Esophagus (tissue), 2 donors: ENCODE data around the gene TRIM29. TPM values are rescaled to one million over a fixed set of nuclear protein-coding genes. Genes with fewer than 3 reads are reported as not detected.

Source experiments
- H3K27ac ChIP-seq, 2 donors: one replicate each; pipeline ENCODE4 v1.5.1; 2013; ENCODE audit warnings: low read depth in 2 of 2, mild to moderate bottlenecking in 2 of 2, inconsistent platforms in 1 of 2, low read length in 1 of 2, moderate library complexity in 1 of 2
- H3K27me3 ChIP-seq, 2 donors: one replicate each; pipeline ENCODE4 v1.6.1; 2013; ENCODE audit warnings: low read length in 2 of 2, control low read depth in 1 of 2, mild to moderate bottlenecking in 1 of 2; ENCODE audit not compliant: insufficient read depth in 2 of 2, control insufficient read depth in 1 of 2
- H3K36me3 ChIP-seq, 2 donors: one replicate each; pipeline ENCODE4 v1.6.1; 2013; ENCODE audit warnings: low read length in 1 of 2; ENCODE audit not compliant: control insufficient read depth in 2 of 2, insufficient read depth in 2 of 2
- H3K4me1 ChIP-seq, 2 donors: one replicate each; pipeline ENCODE4 v1.6.1; 2013; ENCODE audit warnings: low read length in 1 of 2; ENCODE audit not compliant: control insufficient read depth in 2 of 2, insufficient read depth in 2 of 2
- H3K4me3 ChIP-seq, 2 donors: one replicate each; pipeline ENCODE4 v1.5.1; 2013; ENCODE audit warnings: low read length in 2 of 2, mild to moderate bottlenecking in 2 of 2, low read depth in 1 of 2, moderate library complexity in 1 of 2
- H3K9me3 ChIP-seq, 2 donors: one replicate each; pipeline ENCODE4 v1.6.1; 2013; ENCODE audit warnings: mild to moderate bottlenecking in 2 of 2, low read depth in 1 of 2, low read length in 1 of 2, moderate library complexity in 1 of 2; ENCODE audit not compliant: control insufficient read depth in 2 of 2, insufficient read depth in 1 of 2
- WGBS, 2 donors: extraction: QIAGEN DNeasy Blood & Tissue Kit; methylation state at CpG; one replicate each; pipeline ENCODE4 v1.1.7; 2013; 5-methylcytosine and 5-hydroxymethylcytosine counted together
- polyA plus RNA-seq, 2 donors: library from polyadenylated mRNA; stranded (reverse); fragments of 200-250 nt; gene quantifications; one replicate each; pipeline ENCODE4 v1.2.3, GENCODE V29; 2013
- donor health status: healthy with polysubstance abuse.
- donor health status: Bipolar disorder and iron deficiency.

The TRIM29 gene
- polyA plus RNA-seq, 2 donors: 943 to 1,078 TPM

- H3K4me3 ChIP-seq: no peak overlapping the region
- H3K4me1 ChIP-seq: peaks cover 0 to 16% of the 10 kb centered on the region in 2 donors
- 63 to 68% methylated on average over 5 of the region's 5 CpGs for WGBS, 2 donors
- no peaks in the 10 kb centered on the region for H3K27me3 ChIP-seq
- H3K9me3 ChIP-seq: no peaks in the 10 kb centered on the region
- H3K27ac ChIP-seq: peak overlapping the region; percentile 38 to 85
- no peaks in the 10 kb centered on the region for H3K36me3 ChIP-seq
Measured at GRCh38 chr11:120141113-120141767, 3.3 kb upstream of the TRIM29 start.

GRCh38 chr11:120139316-120140069 is 1.6 kb upstream of the TRIM29 start:
- H3K27ac ChIP-seq: peak overlapping the region; percentile 87 to 94
- peaks cover 0 to 2% of the 10 kb centered on the region in 2 donors for H3K36me3 ChIP-seq
- WGBS, 2 donors: 59 to 71% methylated on average over 8 of the region's 8 CpGs
- no peaks in the 10 kb centered on the region for H3K27me3 ChIP-seq
- H3K9me3 ChIP-seq: no peaks in the 10 kb centered on the region
- H3K4me3 ChIP-seq: no peak overlapping the region
- H3K4me1 ChIP-seq: peaks cover 0 to 12% of the 10 kb centered on the region in 2 donors

GRCh38 chr11:120137187-120137610 is 714 bp downstream of the TRIM29 start:
- Histone ChIP-seq H3K4me1 (peaks cover 0 to 10% of the 10 kb centered on the region in 2 donors), H3K27ac (peak overlapping the region; percentile 86 to 93), H3K27me3 (no peaks in the 10 kb centered on the region), H3K9me3 (no peaks in the 10 kb centered on the region), H3K36me3 (peaks cover 0 to 6% of the 10 kb centered on the region in 2 donors), H3K4me3 (peak overlapping the region; percentile 86 to 93)
- WGBS, 2 donors: 55 to 61% methylated on average over 24 of the region's 24 CpGs

- Histone ChIP-seq H3K9me3 (no peaks in the 10 kb centered on the region), H3K4me3 (peak overlapping the region; percentile 86 to 93), H3K27ac (peak overlapping the region; percentile 86 to 93), H3K36me3 (peaks cover 0 to 8% of the 10 kb centered on the region in 2 donors), H3K27me3 (no peaks in the 10 kb centered on the region), H3K4me1 (peaks cover 0 to 12% of the 10 kb centered on the region in 2 donors)
- 51 to 65% methylated on average over 7 of the region's 7 CpGs for WGBS, 2 donors
Measured at GRCh38 chr11:120136356-120136755, 1.6 kb downstream of the TRIM29 start.

- WGBS, 2 donors: 54 to 58% methylated on average over 2 of the region's 2 CpGs
- H3K27ac ChIP-seq: peak overlapping the region; percentile 86 to 96
- H3K4me3 ChIP-seq: peak overlapping the region; percentile 56 to 93
- H3K27me3 ChIP-seq: no peaks in the 10 kb centered on the region
- no peaks in the 10 kb centered on the region for H3K9me3 ChIP-seq
- H3K36me3 ChIP-seq: peaks cover 0 to 13% of the 10 kb centered on the region in 2 donors
- peaks cover 0 to 14% of the 10 kb centered on the region in 2 donors for H3K4me1 ChIP-seq
Measured at GRCh38 chr11:120135838-120136237, 2.1 kb downstream of the TRIM29 start.

GRCh38 chr11:120134931-120135228 is 3.0 kb downstream of the TRIM29 start:
- Histone ChIP-seq H3K27ac (peak overlapping the region; percentile 86 to 96), H3K36me3 (peaks cover 0 to 19% of the 10 kb centered on the region in 2 donors), H3K27me3 (no peaks in the 10 kb centered on the region), H3K9me3 (no peaks in the 10 kb centered on the region), H3K4me1 (peaks cover 0 to 22% of the 10 kb centered on the region in 2 donors), H3K4me3 (peak overlapping the region; percentile 56 to 93)
- 56 to 72% methylated on average over 5 of the region's 5 CpGs for WGBS, 2 donors

GRCh38 chr11:120134106-120134930 is 3.6 kb downstream of the TRIM29 start:
- Histone ChIP-seq H3K4me3 (peak overlapping the region; percentile 56 to 93), H3K27ac (peak overlapping the region; percentile 86 to 96), H3K36me3 (peaks cover 0 to 20% of the 10 kb centered on the region in 2 donors), H3K9me3 (no peaks in the 10 kb centered on the region), H3K27me3 (no peaks in the 10 kb centered on the region), H3K4me1 (peaks cover 0 to 18% of the 10 kb centered on the region in 2 donors)
- 48 to 76% methylated on average over 14 of the region's 14 CpGs for WGBS, 2 donors

GRCh38 chr11:120133216-120134105 is 4.5 kb downstream of the TRIM29 start:
- Histone ChIP-seq H3K36me3 (peaks cover 0 to 22% of the 10 kb centered on the region in 2 donors), H3K4me3 (peak overlapping the region; percentile 56 to 93), H3K4me1 (peaks cover 0 to 17% of the 10 kb centered on the region in 2 donors), H3K27me3 (no peaks in the 10 kb centered on the region), H3K9me3 (no peaks in the 10 kb centered on the region), H3K27ac (peak overlapping the region; percentile 86 to 96)
- WGBS, 2 donors: 52 to 65% methylated on average over 11 of the region's 11 CpGs
